SK-N-SH (cell line): ENCODE data around the gene HOXC10.

Experiments used
- CTCF ChIP-seq: fragments of 200-600 bp; sonication (generic); IDR thresholded peaks from 2 replicates; pipeline ENCODE4 v1.6.1; 2017; ENCODE audit warnings: antibody characterized with exemption, mild to moderate bottlenecking, moderate library complexity
- MXI1 ChIP-seq: IDR thresholded peaks from 2 replicates; pipeline ENCODE4 v1.6.1; 2012; ENCODE audit warnings: mild to moderate bottlenecking, low read depth, low read length, improper control_type of control experiment
- RAD21 ChIP-seq: IDR thresholded peaks from 2 replicates; pipeline ENCODE4 v1.6.1; 2012; ENCODE audit warnings: mild to moderate bottlenecking, low read length
- SMC3 ChIP-seq: IDR thresholded peaks from 2 replicates; pipeline ENCODE4 v1.6.1; 2012; ENCODE audit warnings: low read depth, low read length, improper control_type of control experiment
- YY1 ChIP-seq: IDR thresholded peaks from 2 replicates; pipeline ENCODE4 v1.4.0; 2012; ENCODE audit warnings: low read depth, mild to moderate bottlenecking

GRCh38 chr12:54011665-54012532 lies 27.0 kb downstream of the HOXC10 start:
- TF ChIP-seq RAD21 (no peak), MXI1 (no peak), CTCF (no peak), YY1 (no peak), SMC3 (no peak)
